Measurements from ENCODE around the gene MAP7. TPM values are rescaled to one million over a fixed set of nuclear protein-coding genes. Genes with fewer than 3 reads are reported as not detected.

MAP7 gene
- total RNA-seq, 2 donors from 2014 or later, result 19.7 to 28.7 TPM

DNA sequence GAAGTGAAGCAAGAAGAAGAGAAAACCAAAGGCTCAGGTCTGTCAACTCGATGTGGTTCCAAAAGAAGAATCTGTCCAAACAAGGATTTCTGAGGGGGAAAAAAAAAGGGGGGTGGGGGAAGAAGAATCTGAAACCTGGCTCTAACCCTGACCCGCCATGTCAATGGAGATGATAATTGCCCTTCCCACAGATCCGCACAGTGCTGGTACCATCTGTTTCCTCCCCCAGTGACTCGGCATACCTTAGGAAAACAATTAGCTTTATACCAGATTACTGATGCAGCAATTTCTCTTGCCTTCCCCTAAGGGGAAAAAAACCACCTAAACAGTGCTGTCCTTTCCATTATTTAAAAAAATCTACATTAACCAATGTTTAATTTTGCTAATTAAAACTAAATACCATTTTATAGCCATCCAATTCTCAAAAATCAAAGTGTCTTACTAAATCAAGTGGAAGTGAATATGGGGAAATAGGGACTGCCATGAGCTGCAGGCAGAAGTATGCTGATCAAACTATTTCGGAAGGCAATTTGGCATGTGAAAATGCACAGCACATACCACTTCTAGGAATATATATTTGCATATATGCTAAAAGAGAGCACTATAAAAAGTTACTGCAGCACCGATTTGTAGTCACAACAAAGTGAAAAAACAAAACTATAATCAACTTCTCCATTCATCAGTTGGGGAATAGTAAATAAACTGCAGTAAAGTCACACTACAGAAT is 46.8 kb downstream of the MAP7 start:
- Histone ChIP-seq H3K4me3 (no peak overlapping the region), H3K27ac (no peak overlapping the region), H3K27me3 (no peaks in the 10 kb centered on the region), H3K36me3 (replicated peaks in 1 of 2; ENCODE audit: insufficient read depth in 1 of 2, low read depth in 2 of 2) (no peaks in the 10 kb centered on the region), H3K4me1 (peaks cover 9% of the 10 kb centered on the region), H3K9me3 (no peaks in the 10 kb centered on the region)
- intact Hi-C loops (cut with DNase I), result no loop called here
- WGBS, 2 donors, result 67 to 83% methylated on average over 6 of the region's 6 CpGs
- ATAC-seq (no peak), DNase-seq (no peak)
- TF ChIP-seq, protein P1, sequence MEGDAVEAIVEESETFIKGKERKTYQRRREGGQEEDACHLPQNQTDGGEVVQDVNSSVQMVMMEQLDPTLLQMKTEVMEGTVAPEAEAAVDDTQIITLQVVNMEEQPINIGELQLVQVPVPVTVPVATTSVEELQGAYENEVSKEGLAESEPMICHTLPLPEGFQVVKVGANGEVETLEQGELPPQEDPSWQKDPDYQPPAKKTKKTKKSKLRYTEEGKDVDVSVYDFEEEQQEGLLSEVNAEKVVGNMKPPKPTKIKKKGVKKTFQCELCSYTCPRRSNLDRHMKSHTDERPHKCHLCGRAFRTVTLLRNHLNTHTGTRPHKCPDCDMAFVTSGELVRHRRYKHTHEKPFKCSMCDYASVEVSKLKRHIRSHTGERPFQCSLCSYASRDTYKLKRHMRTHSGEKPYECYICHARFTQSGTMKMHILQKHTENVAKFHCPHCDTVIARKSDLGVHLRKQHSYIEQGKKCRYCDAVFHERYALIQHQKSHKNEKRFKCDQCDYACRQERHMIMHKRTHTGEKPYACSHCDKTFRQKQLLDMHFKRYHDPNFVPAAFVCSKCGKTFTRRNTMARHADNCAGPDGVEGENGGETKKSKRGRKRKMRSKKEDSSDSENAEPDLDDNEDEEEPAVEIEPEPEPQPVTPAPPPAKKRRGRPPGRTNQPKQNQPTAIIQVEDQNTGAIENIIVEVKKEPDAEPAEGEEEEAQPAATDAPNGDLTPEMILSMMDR (IDR thresholded peaks at IDR 0.05), result no peak
- no peak for TF ChIP-seq POLR2A (IDR thresholded peaks at IDR 0.05)

DNA sequence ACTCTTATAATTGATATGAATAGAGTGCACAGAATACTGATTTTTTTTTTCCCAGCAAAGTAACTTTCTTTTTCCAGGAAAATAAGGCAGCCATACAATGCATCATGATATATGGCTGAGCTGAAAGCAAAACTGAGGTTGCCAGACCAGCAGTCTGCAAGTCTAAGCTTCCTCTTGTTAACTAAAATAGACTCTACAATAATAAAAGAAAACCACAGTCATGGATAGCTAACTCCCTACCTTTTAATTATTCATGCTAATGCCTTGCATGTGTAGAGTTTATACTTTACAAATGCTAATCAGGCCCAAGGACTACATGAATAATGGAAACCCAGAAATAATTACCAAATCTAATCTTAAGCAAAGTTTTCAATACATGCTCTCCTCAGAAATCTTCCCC is 47.4 kb downstream of the MAP7 start:
- H3K9me3 ChIP-seq, result no peaks in the 10 kb centered on the region
- H3K4me3 ChIP-seq, result no peak overlapping the region
- ATAC-seq (no peak), DNase-seq (no peak)
- intact Hi-C loops (cut with DNase I), result no loop called here
- no peaks in the 10 kb centered on the region for H3K36me3 ChIP-seq (replicated peaks in 1 of 2; ENCODE audit: insufficient read depth in 1 of 2, low read depth in 2 of 2)
- H3K4me1 ChIP-seq, result peaks cover 9% of the 10 kb centered on the region
- H3K27ac ChIP-seq, result no peak overlapping the region
- TF ChIP-seq, protein P1 (IDR thresholded peaks at IDR 0.05), result no peak
- no peak for TF ChIP-seq POLR2A (IDR thresholded peaks at IDR 0.05)
- H3K27me3 ChIP-seq, result no peaks in the 10 kb centered on the region

DNA sequence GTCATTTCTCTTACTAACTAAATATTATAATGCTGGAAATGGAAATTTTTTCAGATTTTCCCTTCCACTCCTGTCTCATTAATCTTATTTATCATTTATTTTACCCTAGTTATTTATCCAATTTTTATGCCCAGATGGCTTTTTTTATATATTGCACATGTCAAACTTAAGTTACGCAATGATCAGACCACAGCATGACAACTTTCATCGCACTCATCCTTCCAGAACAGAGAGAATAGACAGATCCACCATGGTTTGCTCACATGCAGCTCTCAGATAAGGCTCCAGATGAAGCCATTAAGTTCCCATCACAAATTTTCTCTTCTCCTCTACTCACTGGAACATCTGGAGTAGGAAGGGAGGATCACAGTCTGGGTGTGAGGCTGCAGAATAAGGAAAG is 48.7 kb downstream of the MAP7 start:
- WGBS, 2 donors, result 80 to 88% methylated on average over 2 of the region's 2 CpGs
- Histone ChIP-seq H3K4me3 (no peak overlapping the region), H3K9me3 (no peaks in the 10 kb centered on the region), H3K4me1 (peaks cover 6% of the 10 kb centered on the region), H3K36me3 (replicated peaks in 1 of 2; ENCODE audit: insufficient read depth in 1 of 2, low read depth in 2 of 2) (no peaks in the 10 kb centered on the region), H3K27ac (no peak overlapping the region), H3K27me3 (no peaks in the 10 kb centered on the region)
- intact Hi-C loops (cut with DNase I), result no loop called here
- no peak for ATAC-seq
- DNase-seq, result no peak
- no peak for TF ChIP-seq POLR2A (IDR thresholded peaks at IDR 0.05)
- TF ChIP-seq, protein P1 (IDR thresholded peaks at IDR 0.05), result no peak

DNA sequence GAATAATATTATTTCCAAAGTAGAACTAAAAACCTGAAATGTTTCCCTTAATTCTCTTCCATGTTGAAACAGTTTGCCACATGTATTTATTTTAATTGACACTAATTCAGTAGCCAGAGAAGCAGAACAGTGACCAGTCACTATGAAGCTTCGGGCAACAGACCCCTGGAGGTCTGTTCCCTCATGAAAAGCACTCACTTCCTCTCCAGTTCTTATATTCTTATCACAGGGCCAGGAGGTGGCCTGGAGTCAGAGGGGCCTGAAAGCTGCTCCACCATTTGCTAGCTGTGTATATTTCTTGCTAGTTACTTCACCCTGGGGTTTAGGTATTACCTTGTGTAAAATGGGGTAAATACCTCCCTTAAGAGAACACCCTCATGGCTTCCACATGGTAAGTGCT is 49.1 kb downstream of the MAP7 start:
- DNase-seq (no peak), ATAC-seq (no peak)
- Histone ChIP-seq H3K4me3 (no peak overlapping the region), H3K27ac (no peak overlapping the region), H3K36me3 (replicated peaks in 1 of 2; ENCODE audit: insufficient read depth in 1 of 2, low read depth in 2 of 2) (no peaks in the 10 kb centered on the region), H3K27me3 (no peaks in the 10 kb centered on the region), H3K4me1 (peaks cover 5% of the 10 kb centered on the region), H3K9me3 (no peaks in the 10 kb centered on the region)
- TF ChIP-seq, protein P1 (IDR thresholded peaks at IDR 0.05), result no peak
- TF ChIP-seq POLR2A (IDR thresholded peaks at IDR 0.05), result no peak
- WGBS, 2 donors, result 81 to 85% methylated on average over 1 of the region's 1 CpG
- intact Hi-C loops (cut with DNase I), result no loop called here

DNA sequence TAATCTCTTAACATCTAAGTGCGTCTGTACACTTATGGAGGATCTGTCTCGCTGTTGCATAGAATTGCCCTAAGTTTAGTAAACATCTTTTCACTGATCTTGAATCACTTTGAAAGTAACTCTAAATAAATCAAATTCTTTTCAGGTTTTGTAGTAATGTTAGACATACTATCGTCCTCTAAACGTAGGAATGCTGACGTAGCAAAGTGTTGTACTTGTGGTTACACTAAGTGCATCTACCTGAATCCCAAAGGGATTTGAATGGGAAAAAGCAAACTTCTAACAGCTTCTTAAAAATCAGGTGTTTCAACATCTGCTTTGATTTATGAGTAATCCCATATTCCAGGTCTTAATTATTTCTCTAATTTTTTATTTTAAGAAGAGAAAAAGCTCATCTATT is 49.8 kb downstream of the MAP7 start:
- Histone ChIP-seq H3K27ac (no peak overlapping the region), H3K36me3 (replicated peaks in 1 of 2; ENCODE audit: insufficient read depth in 1 of 2, low read depth in 2 of 2) (no peaks in the 10 kb centered on the region), H3K9me3 (no peaks in the 10 kb centered on the region), H3K4me1 (peaks cover 4% of the 10 kb centered on the region), H3K4me3 (no peak overlapping the region), H3K27me3 (no peaks in the 10 kb centered on the region)
- TF ChIP-seq, protein P1 (IDR thresholded peaks at IDR 0.05), result no peak
- TF ChIP-seq POLR2A (IDR thresholded peaks at IDR 0.05), result no peak
- no peak for ATAC-seq
- DNase-seq, result no peak
- intact Hi-C loops (cut with DNase I), result no loop called here
- 90 to 91% methylated on average over 5 of the region's 5 CpGs for WGBS, 2 donors
